HS-27A (cell line): ENCODE data around the gene CHST11.
A peak's percentile ranks its signal among the peaks of the same experiment; 100 is the strongest.

Experiments used
- DNase-seq: peaks from one replicate; pipeline ENCODE4 v3.0.0-alpha.2; 2012; ENCODE audit warnings: low read depth, missing footprints

CHST11 gene

DNA sequence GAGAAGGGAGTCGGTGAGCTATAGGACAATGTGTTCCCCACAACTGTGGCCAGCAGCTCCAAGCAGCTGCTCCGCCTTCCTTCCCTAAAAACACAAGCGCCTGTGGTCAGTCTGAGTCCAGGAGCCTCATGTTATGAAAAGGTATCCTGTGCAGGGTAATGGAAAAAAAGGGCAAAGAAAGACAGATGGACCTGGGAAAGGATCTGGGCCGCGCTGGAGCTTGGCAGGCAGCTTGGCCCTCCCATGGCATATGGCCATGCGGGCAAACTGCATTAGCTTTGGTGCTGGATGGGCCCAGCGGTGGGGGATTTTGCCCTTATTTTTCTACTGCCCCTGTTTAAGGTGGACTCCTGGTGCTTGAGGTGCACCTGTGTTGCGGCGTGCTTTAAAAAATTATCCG lies 23.7 kb upstream of the CHST11 start:
- no peak for DNase-seq

DNA sequence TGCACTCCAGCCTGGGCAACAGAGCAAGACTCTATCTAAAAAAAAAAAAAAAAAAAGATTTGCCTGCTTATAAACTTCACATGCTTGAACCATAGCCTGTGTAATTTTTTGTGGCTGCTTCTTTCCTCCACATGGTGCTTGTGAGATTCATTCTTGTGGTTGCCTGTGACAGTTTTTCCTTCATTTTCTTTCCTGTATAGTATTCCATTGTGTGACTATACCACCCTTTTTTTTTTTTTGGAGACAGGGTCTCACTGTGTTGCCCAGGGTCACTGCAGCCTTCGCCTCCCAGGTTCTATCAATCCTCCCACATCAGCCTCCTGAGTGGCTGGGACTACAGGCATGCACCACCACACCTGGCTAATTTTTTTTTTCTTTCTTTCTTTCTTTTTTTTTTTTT lies 22.6 kb upstream of the CHST11 start:
- no peak for DNase-seq

DNA sequence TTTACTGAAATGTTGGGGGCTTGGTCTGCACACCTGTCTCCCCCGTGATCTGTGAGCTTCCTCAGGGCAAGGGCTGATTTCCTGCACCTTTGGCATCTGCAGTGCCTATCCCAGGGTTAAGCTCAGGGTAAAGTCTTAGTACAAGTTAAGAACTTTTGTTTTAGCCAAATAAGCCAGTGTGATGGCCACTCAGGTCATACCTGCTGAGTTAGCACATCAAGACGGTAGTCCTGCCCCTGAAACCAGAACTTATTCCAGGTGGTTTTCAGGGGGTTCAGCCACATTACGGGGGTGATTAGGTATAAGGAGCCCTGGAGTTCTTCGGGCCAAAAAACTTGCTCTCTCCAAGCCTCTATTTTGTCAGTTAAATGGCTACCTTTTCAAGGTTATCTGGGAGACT lies 21.6 kb upstream of the CHST11 start:
- DNase-seq, result no peak

DNA sequence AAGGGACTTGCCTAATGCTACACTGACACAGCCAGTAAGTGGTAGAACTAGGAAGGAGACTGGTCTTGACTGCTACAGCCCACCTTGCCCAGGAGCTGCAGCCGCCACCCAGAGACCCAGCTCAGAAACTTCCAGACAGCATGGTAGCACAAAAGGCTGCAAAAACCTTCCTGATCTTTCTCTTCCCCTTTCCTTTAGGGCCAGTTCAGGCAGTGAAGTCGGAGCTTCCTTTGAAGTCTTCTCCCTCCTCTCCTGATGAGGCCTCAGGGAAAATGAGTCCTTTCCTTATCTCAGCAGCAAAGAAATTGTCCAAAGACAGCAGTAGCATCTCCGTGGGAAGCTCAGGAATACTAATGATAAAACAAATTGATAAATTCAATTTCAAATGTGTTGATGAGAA lies 21.0 kb upstream of the CHST11 start:
- DNase-seq, result no peak

DNA sequence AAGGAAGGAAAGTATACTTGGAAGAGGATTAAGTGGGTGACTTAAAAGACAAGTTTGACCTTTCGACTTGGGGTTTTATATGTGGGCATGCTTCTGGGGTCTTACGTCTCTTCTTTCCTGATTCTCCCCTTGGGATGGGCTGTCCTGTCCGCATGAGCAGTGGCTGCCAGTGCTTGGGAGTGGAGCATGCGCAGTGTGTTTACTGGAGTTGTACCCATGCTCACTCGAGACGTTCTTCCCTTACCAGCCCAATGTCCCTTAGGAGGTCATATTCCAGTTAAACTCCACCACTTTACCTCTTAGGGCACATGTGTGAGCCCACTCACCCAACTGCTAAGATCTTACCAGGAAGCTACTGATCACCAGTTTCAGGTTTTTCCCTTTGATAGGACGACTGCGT lies 20.0 kb upstream of the CHST11 start:
- no peak for DNase-seq

DNA sequence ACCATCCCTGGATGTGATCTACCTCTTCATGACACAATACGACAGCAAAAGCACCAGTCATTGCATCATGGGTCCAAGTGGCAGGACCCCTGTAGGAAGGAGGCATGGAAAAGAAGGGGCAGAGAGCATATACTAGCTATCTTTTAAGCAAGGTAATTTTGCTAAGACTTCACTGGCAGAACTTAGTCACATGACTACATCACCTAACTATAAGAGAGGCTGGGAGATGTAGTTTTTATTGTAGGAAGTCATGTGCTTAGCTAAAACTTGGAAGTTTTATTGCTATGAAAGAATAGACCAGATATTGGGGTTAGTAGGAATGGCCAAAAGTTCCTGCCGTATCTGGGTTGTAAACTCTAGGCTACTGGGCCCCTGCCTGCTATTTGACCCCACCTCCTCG lies 18.6 kb upstream of the CHST11 start:
- no peak for DNase-seq

DNA sequence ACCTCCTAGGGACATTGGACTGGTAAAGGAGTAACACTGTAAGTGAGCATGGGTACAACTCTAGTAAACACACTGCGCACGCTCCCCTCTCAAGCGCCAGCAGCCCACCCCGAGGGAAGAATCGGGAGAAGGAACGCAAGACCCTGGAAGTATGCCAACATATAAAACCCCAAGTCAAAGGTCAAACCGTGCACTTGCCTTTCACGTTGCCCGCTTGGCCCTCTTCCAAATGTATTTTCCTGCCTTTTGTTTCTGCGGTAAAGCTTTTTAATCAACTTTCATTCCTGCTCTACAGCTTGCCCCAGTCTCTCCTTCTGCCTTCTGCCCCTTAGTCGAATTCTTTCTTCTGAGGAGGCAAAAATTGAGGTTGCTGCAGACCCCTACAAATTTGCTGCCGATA lies 17.6 kb upstream of the CHST11 start:
- no peak for DNase-seq

DNA sequence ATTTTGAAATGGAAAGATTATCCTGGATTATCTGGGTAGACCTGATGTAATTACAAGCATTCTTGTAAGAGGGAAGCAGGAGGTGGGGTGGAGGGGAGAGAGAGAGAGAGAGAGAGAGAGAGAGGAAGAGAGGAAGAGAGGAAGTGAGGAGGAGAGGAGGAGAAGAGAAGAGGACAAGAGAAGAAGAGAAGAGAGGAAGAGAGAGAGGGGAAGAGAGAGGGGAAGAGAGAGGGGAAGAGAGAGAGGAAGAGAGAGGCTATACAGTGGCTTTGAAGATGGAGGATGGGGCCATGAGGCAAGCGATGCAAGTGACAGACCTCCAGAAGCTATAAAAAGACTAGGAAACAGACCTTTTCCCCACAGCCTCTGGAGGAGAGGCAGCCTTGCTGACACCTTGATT lies 13.7 kb upstream of the CHST11 start:
- DNase-seq, result no peak

DNA sequence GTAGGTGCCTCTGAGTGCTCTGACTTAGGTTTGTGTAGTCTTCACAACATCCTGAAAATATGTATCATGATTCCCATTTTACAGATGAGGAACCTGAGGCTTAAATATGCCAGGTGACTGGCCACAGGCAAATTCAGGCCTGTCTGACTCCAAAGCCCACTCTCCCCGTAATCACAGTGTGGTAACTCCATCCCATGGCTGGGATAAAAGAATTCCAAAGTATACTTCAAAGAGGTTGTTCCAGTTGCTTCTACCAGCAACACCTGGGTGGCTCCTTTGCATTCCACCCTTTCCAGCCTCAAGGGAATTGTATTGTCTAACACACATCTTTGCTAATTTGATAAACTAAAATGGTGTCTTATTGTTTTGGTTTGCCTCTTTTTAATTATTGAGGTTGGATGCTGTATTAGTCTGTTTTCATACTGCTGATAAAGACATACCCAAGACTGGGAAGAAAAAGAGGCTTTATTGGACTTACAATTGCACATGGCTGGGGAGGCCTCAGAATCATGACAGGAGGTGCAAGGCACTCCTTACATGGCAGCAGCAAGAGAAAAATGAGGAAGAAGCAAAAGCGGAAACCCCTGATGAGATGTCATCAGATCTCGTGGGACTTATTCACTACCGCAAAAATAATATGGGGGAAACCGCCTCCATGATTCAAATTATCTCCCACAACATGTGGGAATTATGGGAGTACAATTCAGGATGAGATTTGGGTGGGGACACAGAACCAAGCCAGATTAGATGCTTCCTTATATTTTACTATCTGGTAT lies 9.9 kb upstream of the CHST11 start:
- DNase-seq, result no peak

DNA sequence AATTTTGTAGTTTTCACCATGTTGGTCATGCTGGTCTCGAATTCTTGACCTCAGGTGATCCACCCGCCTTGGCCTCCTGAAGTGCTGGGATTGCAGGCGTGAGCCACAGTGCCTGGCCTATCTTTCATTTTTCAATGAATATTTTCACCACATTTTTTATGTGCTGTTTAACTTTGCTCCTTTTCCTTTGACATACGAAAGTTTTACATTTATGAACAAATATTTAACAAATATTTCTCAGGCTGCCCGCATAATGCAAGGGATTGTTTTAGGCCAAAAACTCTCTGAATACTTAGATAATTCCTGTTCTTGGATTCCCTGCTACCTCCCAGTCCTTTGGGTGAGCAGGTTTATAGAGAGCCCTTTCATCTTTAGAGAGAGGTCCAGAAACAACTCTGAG lies 8.7 kb upstream of the CHST11 start:
- DNase-seq, result no peak

DNA sequence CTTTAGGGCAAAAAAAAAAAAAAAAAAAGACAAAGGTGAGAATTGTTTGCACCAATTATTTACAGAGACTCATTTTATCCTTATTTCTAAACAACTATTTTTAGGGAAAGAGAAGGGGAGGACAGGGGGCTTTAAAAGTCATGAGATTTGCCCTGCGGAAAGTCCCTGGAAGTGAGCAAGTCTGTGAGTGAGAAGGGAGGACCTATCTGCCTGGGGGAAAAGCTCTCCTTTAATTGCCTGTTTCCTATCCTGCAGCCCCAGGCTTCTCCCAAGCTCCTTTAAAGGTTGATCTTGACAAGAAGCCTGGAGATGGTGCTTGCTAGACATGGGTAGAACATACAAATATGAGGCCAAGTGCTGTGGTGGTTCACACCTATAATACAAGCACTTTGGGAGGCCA lies 8.3 kb upstream of the CHST11 start:
- no peak for DNase-seq

DNA sequence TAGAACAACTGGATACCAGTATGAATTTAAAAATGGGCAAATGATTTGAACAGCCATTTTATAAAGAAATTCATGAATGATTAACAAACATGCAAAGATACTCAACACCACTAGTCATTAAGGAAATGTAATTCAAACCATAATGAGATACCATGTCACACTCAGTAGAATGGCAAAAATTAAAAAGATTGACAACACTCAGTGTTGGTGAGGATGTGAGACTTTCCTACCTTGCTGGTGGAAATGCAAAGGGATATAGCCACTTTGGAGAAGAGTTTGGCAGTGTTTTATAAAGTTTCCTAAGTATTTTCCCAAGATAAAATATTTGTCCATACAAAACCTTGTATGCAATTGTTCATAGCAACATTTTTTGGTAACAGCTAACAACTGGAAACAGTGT lies 6.0 kb upstream of the CHST11 start:
- DNase-seq, result no peak

DNA sequence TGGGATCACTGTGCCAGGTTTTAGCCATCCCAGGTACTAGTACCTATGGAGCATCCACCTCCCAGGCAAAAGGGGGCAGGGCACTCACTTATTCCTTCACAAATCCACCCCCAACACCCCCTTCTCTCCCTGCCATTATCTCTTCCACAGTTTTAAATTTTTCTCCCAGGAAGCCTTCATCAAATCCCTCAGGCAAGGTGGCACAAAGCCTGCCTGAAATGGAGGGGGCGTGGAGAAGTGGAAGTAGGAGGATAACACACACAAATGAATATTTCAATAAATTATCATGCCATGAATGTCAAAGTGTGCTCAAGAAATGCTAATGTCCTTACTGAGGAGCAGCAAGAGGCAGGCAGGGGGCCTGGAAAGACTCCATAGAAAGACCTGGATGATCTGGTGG lies 4.7 kb upstream of the CHST11 start:
- no peak for DNase-seq

DNA sequence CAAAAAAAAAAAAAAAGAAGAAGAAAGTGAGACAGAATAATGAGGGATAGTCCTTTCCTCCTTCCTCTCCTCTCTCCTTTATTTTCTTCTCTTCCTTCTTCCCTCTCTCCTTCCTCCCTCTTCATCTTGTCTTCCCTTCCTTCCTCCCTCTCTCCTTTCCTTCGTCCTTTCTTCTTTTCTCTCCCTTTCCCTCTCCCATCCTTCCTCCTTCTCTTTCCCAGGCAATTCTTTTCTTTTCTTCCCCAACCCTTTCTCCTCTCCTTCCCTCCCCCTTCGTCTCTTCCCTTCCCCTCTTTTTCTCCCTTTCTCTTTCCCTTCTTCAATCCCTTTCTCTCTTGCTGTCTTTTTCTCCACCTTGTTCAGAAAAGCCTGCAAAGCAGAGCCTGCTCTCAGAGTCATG lies 3.6 kb upstream of the CHST11 start:
- DNase-seq, result no peak

DNA sequence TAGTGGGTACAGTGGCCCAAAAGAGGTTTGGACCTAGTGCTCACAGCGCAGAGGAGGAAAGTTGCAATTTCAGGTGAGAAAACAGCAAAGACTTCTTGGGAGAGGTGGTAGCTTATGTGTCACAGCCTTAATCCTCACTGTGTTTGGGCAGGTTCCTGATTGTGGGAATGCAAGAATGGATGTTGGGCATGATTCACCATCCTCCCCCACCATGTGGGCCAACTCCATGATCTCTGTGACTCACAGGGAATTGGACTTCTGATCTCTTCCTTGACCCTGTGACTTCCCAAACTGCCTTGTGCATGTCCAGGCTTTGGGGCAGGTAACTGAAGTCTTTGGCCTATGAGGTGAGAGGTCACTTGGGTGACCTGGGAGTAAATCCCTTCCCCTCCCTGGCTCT lies 1.8 kb upstream of the CHST11 start:
- peak; percentile 26 for DNase-seq

DNA sequence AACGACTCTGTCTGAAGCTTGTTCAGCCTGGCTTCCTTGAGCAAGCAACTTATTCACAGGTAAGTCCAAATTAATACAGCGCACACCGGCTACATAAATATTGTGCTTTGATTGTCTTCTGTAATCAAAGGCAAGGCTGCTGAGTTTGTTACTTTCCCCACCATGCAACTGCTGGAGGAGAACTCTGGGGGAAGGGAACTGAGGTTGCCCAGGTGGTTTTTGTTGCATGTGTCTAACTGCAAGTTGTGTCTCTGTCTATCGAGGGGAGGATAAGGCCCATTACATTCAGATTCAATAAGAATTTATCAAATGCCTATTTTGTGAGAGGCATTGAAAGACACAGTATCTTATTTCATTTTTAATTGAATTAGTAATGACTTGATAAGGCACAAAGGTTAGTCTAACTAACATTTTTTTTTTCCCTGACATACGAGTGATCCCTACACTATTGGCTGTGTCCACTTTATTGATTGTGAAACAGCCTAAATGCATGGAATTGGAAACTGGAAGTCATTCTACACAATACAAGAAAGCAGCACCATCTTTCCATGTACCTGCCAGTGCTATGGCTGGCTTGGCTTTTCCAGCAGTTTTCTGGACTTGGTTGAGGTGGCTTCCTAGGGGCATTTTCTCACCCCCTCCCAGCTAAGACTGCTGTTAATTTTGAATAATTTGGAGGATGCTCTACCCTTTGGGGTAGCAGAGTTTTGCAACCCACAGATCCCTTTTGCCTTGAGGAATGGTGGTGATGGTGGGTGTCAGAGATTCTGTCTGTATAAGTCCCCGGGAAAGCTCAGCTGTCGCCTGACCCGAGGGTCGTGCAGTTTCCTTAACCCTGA lies 951 bp upstream of the CHST11 start:
- DNase-seq, result no peak

DNA sequence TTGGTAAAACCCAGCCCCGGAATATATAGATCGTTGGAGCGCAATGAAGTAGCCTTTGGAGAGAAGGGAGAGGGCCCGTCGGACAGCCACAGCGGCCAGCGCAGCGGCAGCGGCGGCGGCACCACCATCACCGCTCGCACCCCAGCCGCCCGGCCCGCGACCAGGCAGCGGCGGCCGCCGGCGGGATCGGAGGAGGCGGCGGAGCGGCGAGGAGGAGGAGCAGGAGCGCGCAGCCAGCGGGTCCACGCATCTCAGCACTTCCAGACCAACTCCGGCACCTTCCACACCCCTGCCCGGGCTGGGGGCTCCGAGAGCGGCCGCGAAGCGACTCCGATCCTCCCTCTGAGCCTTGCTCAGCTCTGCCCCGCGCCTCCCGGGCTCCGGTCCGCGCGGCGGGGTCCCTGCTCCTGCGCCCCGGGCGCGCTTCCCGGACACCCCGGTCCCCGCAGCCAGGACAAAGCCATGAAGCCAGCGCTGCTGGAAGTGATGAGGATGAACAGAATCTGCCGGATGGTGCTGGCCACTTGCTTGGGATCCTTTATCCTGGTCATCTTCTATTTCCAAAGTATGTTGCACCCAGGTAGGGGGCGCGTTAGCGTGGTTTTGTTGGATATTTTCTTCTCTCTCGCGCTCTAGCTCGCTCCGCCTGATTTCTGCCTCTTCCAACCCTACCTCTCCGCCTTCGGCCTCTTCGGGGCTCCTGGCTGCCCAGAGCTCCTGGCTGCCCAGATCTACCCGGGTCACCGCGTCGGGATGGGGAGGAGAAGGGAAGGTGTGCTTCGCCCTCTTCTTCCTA lies 400 bp downstream of the CHST11 start:
- peak; percentile 48 for DNase-seq

DNA sequence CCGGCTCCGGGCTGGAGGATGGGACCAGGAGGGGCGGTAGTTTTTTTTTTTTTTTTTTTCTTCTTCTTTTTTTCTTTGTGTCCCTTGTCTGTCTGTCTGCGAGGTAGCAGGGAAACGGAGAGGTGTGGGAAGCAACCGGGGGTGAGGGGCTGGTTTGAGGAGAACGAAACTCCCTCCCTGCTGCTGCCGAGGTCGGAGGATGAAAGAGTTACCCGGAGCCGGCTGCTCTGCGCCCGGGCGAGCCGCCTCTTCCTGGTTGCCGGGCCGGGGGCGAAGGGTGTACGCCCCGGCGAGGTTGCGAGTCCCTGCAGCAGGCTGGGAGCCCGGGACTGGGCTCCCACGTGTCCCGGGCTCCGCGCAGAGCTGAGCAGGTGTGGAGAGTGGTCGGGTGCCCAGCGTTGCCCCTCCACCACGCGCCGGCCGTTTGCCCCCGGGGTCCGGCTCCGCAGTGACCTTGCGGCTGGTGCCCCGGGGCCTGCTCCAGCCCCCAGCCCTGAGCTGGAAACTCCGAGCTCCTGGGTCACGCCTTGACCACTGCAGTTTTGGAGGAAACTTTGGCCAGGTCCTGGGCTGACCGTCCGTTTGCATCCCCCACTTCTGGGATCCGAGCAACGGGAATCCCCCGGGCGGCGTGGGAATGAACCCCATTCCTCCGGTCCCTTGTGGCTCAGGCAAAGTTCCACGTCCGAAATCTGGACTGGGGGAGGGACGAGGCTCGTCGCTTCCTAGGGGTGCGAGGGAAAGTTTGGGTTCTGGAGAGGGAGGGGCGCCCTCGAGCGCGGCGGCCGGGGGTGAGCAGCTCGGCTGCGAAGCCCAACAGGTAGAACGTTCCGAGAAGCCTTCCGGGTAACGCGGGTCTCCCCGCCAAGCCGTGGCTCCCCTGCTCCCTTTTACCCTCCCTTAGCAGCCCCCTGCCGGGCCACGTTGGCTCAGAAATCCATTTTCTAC lies 1.3 kb downstream of the CHST11 start:
- no peak for DNase-seq

DNA sequence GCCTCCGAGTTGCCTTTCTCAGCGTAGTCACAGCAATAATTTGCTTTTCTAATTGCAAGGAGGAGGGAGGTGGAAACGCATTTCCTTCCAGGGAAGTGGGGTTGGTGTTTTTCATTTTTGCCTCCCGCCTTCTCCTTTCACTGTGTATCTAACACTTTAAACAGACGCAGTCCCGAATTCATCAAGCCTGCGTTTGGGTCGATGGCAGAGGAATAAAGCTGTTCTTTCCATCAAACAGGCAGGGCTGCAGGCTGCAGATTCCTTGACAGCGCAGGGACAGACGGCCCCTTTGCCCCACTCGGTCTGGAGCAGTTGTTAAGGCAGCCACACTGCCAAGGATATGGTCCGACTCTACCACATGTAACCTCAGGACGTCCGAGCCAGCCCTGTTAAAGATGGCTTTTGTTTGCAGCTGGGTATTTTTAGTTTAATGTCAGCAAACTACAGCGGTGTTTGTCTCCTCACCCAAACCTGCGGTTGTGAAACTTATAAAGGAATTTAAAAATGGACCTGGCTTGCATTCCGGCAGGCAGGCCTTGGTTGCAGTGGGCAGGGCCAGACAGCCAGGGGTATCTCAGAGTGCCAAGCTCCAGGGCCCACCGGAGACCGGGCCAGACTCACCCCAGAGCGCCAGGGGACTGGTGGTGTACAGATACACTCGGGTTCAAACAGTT lies 2.1 kb downstream of the CHST11 start:
- no peak for DNase-seq

DNA sequence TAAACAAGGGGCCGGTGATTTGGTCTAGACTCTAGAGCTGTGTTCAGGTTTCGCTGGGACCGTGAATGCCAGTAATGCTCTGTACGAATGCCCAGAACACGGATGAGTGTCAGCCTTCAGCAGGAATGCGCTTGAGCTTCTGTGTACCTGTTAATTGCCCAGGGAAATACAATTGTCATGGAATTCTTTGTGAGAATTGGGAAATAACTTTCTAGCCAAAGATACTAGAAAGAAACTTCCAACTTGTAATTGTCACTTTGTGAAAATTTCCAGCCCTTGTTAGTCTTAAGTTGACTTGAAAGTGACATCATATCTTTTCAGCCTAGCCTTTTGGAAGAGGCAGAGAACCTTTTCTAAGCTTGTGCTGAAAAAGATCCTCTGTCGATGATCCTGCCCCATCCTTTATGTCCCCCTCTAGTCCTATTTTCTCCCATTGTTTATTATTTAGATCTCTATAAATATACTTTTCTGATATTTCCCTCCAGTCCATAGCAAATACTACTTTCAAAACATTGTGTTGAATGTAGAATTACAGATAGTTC lies 2.7 kb downstream of the CHST11 start:
- no peak for DNase-seq
